Trophoblast cell (in vitro differentiated cells and primary cell): ENCODE results near the gene JMJD8.

Source experiments
- DNase-seq, 2 donors: peaks; one replicate each; pipeline ENCODE4 v3.0.0-alpha.2; 2016
- H2AFZ ChIP-seq: 2 replicates; pipeline ENCODE4 v1.6.1; 2013; ENCODE audit warnings: low read length, moderate library complexity, mild to moderate bottlenecking; ENCODE audit not compliant: insufficient read depth, poor library complexity
- H2AK5ac ChIP-seq: 2 replicates; pipeline ENCODE4 v1.6.1; 2013; ENCODE audit warnings: mild to moderate bottlenecking, low read length
- H2BK120ac ChIP-seq: 2 replicates; pipeline ENCODE4 v1.6.1; 2013; ENCODE audit warnings: low read length, mild to moderate bottlenecking, moderate library complexity; ENCODE audit not compliant: insufficient read depth, poor library complexity
- H2BK12ac ChIP-seq: 2 replicates; pipeline ENCODE4 v1.6.1; 2013; ENCODE audit warnings: mild to moderate bottlenecking, low read length, moderate library complexity
- H2BK5ac ChIP-seq: 2 replicates; pipeline ENCODE4 v1.6.1; 2013; ENCODE audit warnings: low read length, low read depth, moderate library complexity, mild to moderate bottlenecking; ENCODE audit not compliant: poor library complexity
- H3K14ac ChIP-seq: 2 replicates; pipeline ENCODE4 v1.6.1; 2013; ENCODE audit warnings: mild to moderate bottlenecking, low read length
- H3K18ac ChIP-seq: 2 replicates; pipeline ENCODE4 v1.6.1; 2013; ENCODE audit warnings: mild to moderate bottlenecking, low read length
- H3K23ac ChIP-seq: 2 replicates; pipeline ENCODE4 v1.6.1; 2013; ENCODE audit warnings: low read length
- H3K27ac ChIP-seq: 2 replicates; pipeline ENCODE4 v1.5.1; 2013; ENCODE audit warnings: low read depth, mild to moderate bottlenecking, inconsistent platforms, low read length, moderate library complexity
- H3K27me3 ChIP-seq: 2 replicates; pipeline ENCODE4 v1.6.1; 2013; ENCODE audit warnings: inconsistent platforms, mild to moderate bottlenecking, low read length, moderate library complexity; ENCODE audit not compliant: insufficient read depth
- H3K36me3 ChIP-seq, 2 experiments: 1 replicate in 1 of 2; 2 replicates in 1 of 2; pipeline ENCODE4 v1.6.1; 2013; ENCODE audit warnings: low read length in 2 of 2, mild to moderate bottlenecking in 2 of 2, moderate library complexity in 1 of 2; ENCODE audit not compliant: insufficient read depth in 2 of 2, control insufficient read depth in 1 of 2
- H3K4ac ChIP-seq: 2 replicates; pipeline ENCODE4 v1.6.1; 2013; ENCODE audit warnings: low read depth, mild to moderate bottlenecking, low read length, moderate library complexity
- H3K4me1 ChIP-seq, 2 experiments: 1 replicate in 1 of 2; 2 replicates in 1 of 2; pipeline ENCODE4 v1.6.1; 2013; ENCODE audit warnings: low read length in 2 of 2, mild to moderate bottlenecking in 2 of 2, moderate library complexity in 1 of 2; ENCODE audit not compliant: insufficient read depth in 2 of 2, control insufficient read depth in 1 of 2
- H3K4me2 ChIP-seq: 2 replicates; pipeline ENCODE4 v1.6.1; 2013; ENCODE audit warnings: inconsistent platforms, mild to moderate bottlenecking, low read length, moderate library complexity
- H3K4me3 ChIP-seq: 2 replicates; pipeline ENCODE4 v1.5.1; 2013; ENCODE audit warnings: mild to moderate bottlenecking, low read depth, low read length, inconsistent platforms
- H3K79me1 ChIP-seq: one replicate; pipeline ENCODE4 v1.6.1; 2013; ENCODE audit warnings: low read length
- H3K79me2 ChIP-seq: 2 replicates; pipeline ENCODE4 v1.6.1; 2013; ENCODE audit warnings: low read length, mild to moderate bottlenecking; ENCODE audit not compliant: control insufficient read depth, insufficient read depth, poor library complexity
- H3K9ac ChIP-seq: 2 replicates; pipeline ENCODE4 v1.6.1; 2013; ENCODE audit warnings: mild to moderate bottlenecking, low read length
- H3K9me3 ChIP-seq: 2 replicates; pipeline ENCODE4 v1.6.1; 2013; ENCODE audit warnings: low read depth, mild to moderate bottlenecking, control low read depth, inconsistent platforms, low read length; ENCODE audit not compliant: insufficient read depth
- H4K12ac ChIP-seq: 2 replicates; pipeline ENCODE4 v1.6.1; 2013; ENCODE audit warnings: low read depth, mild to moderate bottlenecking, low read length, moderate library complexity
- H4K8ac ChIP-seq: 2 replicates; pipeline ENCODE4 v1.6.1; 2013; ENCODE audit warnings: low read depth, mild to moderate bottlenecking, low read length, moderate library complexity
- H4K91ac ChIP-seq: one replicate; pipeline ENCODE4 v1.6.1; 2013; ENCODE audit warnings: low read depth, mild to moderate bottlenecking, low read length, moderate library complexity
- WGBS: extraction: QIAGEN DNeasy Blood & Tissue Kit; methylation state at CpG from one replicate; pipeline ENCODE4 v1.1.7; 2013; ENCODE audit warnings: missing lambda C conversion rate; ENCODE audit not compliant: insufficient read length, insufficient coverage; ENCODE audit errors: extremely low coverage; 5-methylcytosine and 5-hydroxymethylcytosine counted together

Gene JMJD8

GRCh38 chr16:725463-726187, 41.5 kb upstream of the JMJD8 start:
- no peak overlapping the region for H3K4me2 ChIP-seq
- H3K23ac ChIP-seq, result no peak overlapping the region
- no peak overlapping the region for H3K18ac ChIP-seq
- no CpG with 5 or more reads among the region's 23 CpGs for WGBS
- H3K79me1 ChIP-seq, result peaks cover 10% of the 10 kb centered on the region
- H3K27ac ChIP-seq, result no peak overlapping the region
- no peak overlapping the region for H3K4ac ChIP-seq
- H3K27me3 ChIP-seq, result peaks cover 7% of the 10 kb centered on the region
- no peak overlapping the region for H4K12ac ChIP-seq
- peaks cover 16 to 20% of the 10 kb centered on the region in 2 experiments for H3K4me1 ChIP-seq
- H3K9me3 ChIP-seq, result peaks cover 4% of the 10 kb centered on the region
- H3K14ac ChIP-seq, result no peak overlapping the region
- no peak overlapping the region for H2BK12ac ChIP-seq
- H4K91ac ChIP-seq, result no peak overlapping the region
- no peak overlapping the region for H2AFZ ChIP-seq
- H2BK120ac ChIP-seq, result no peak overlapping the region
- H3K9ac ChIP-seq, result no peak overlapping the region
- peaks cover 4% of the 10 kb centered on the region for H3K79me2 ChIP-seq
- DNase-seq, result no peak
- H2AK5ac ChIP-seq, result no peak overlapping the region
- H3K36me3 ChIP-seq, result peaks cover 2 to 5% of the 10 kb centered on the region in 2 experiments
- H2BK5ac ChIP-seq, result no peak overlapping the region
- no peak overlapping the region for H3K4me3 ChIP-seq
- no peak overlapping the region for H4K8ac ChIP-seq

DNA sequence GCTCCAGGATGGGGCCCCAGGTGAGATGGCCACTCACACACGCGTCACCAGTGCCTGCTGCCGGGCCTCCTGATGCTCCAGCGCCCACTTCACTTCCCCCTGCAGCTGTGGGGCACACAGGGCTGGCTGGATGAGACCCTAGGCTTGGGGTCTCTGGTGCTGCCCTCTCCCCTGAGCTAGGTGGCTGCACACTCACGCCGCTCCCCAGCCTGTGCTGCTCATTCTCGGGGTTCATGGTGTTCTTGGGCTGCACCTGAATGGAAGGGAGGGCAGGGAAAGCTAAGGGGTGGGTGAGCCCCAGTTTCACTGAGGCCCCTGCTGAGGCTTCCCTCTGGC, 40.9 kb upstream of the JMJD8 start:
- H4K12ac ChIP-seq, result no peak overlapping the region
- H3K36me3 ChIP-seq, result peaks cover 0 to 5% of the 10 kb centered on the region in 2 experiments
- H2BK5ac ChIP-seq, result no peak overlapping the region
- no peak overlapping the region for H3K4me2 ChIP-seq
- peaks cover 19 to 26% of the 10 kb centered on the region in 2 experiments for H3K4me1 ChIP-seq
- no peak for DNase-seq
- no CpG with 5 or more reads among the region's 7 CpGs for WGBS
- peaks cover 12% of the 10 kb centered on the region for H3K79me1 ChIP-seq
- H3K27ac ChIP-seq, result no peak overlapping the region
- H2AFZ ChIP-seq, result no peak overlapping the region
- H3K23ac ChIP-seq, result no peak overlapping the region
- H3K4me3 ChIP-seq, result no peak overlapping the region
- peaks cover 4% of the 10 kb centered on the region for H3K9me3 ChIP-seq
- no peak overlapping the region for H4K91ac ChIP-seq
- H3K18ac ChIP-seq, result no peak overlapping the region
- no peak overlapping the region for H3K14ac ChIP-seq
- H3K9ac ChIP-seq, result no peak overlapping the region
- H2BK120ac ChIP-seq, result no peak overlapping the region
- H4K8ac ChIP-seq, result no peak overlapping the region
- peaks cover 7% of the 10 kb centered on the region for H3K27me3 ChIP-seq
- no peak overlapping the region for H3K4ac ChIP-seq
- H2AK5ac ChIP-seq, result no peak overlapping the region
- H3K79me2 ChIP-seq, result peaks cover 6% of the 10 kb centered on the region
- no peak overlapping the region for H2BK12ac ChIP-seq

DNA sequence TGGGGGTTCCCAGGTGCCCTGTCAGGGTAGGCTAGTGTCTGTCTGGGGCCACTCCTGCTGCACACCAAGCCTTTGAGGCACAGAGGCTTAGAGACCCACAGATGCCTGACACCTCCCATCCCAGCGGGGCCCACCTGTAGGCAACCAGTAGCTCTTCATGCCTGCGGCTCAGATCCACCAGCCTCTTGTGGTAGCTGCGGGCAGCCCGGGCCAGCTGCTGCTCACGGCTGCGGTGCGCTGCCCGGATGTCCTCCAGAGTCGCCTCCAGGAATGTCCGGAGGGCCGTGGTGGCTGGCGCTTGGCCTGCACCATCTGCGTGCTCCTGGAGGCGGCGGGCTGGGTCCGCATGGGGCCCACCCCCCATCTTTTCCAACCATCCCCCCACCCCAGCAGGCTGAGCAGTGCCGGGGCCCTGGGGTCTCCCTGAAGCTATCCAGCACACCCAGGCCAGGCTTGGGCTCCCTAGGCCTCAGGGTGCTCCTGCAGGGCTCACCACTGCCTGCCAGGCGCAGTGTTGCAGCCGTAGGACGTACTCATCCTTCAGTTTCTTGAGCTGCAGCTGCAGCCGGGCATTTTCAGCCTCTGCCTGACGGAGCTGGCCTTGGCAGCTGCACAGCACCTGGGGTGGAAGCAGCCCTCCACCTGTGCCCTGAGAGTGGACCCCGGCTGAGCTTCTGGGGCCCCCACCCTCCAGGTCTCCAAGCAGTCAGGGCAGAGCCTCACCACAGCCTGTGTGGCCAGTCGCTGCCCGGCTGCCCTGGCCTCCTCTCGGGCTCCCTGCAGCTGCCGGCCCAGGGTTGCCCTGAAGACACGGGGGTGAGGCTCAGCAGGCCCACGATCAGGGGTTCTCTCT, 40.3 kb upstream of the JMJD8 start:
- no peak overlapping the region for H2BK120ac ChIP-seq
- no peak overlapping the region for H2AK5ac ChIP-seq
- H3K36me3 ChIP-seq, result peaks cover 0 to 3% of the 10 kb centered on the region in 2 experiments
- H2BK5ac ChIP-seq, result no peak overlapping the region
- H3K79me1 ChIP-seq, result peaks cover 12% of the 10 kb centered on the region
- H3K4me1 ChIP-seq, result peaks cover 22 to 29% of the 10 kb centered on the region in 2 experiments
- no peak overlapping the region for H3K18ac ChIP-seq
- no peak overlapping the region for H4K91ac ChIP-seq
- no peak overlapping the region for H3K4me2 ChIP-seq
- H3K9ac ChIP-seq, result no peak overlapping the region
- peaks cover 6% of the 10 kb centered on the region for H3K79me2 ChIP-seq
- no CpG with 5 or more reads among the region's 29 CpGs for WGBS
- H2AFZ ChIP-seq, result no peak overlapping the region
- no peak overlapping the region for H3K23ac ChIP-seq
- peaks cover 7% of the 10 kb centered on the region for H3K27me3 ChIP-seq
- H4K8ac ChIP-seq, result no peak overlapping the region
- H3K9me3 ChIP-seq, result peaks cover 4% of the 10 kb centered on the region
- H3K4me3 ChIP-seq, result no peak overlapping the region
- no peak overlapping the region for H2BK12ac ChIP-seq
- H3K4ac ChIP-seq, result no peak overlapping the region
- H3K14ac ChIP-seq, result no peak overlapping the region
- H4K12ac ChIP-seq, result no peak overlapping the region
- peak; percentile 89 to 90 for DNase-seq
- H3K27ac ChIP-seq, result no peak overlapping the region

DNA sequence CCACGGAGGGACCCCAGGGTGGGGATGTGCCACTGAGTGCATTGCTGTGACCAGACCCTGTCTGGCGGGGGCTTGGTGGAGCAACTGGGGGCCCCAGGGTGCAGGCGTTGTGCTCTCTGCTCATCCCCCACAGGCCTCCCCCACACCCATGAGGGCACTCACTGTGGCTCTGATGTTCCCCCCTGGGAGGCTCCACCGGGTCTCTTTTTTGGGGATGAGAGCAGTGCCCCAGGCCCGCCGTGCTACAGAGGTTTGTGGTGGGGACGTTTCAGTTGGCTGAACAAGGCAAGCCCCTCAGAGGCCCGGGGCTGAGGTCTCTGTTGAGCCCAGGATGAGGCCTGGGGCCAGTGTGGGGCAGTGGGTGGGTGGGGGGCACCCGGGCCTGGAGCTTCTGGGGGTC, 39.6 kb upstream of the JMJD8 start:
- no peak for DNase-seq
- H3K4me2 ChIP-seq, result no peak overlapping the region
- H4K8ac ChIP-seq, result no peak overlapping the region
- no peak overlapping the region for H3K9ac ChIP-seq
- H2BK120ac ChIP-seq, result no peak overlapping the region
- WGBS, result no CpG with 5 or more reads among the region's 9 CpGs
- H3K79me2 ChIP-seq, result peaks cover 6% of the 10 kb centered on the region
- peaks cover 22 to 29% of the 10 kb centered on the region in 2 experiments for H3K4me1 ChIP-seq
- no peak overlapping the region for H2AK5ac ChIP-seq
- H3K27me3 ChIP-seq, result peaks cover 7% of the 10 kb centered on the region
- no peak overlapping the region for H4K12ac ChIP-seq
- H2AFZ ChIP-seq, result no peak overlapping the region
- H3K9me3 ChIP-seq, result peaks cover 4% of the 10 kb centered on the region
- H2BK12ac ChIP-seq, result no peak overlapping the region
- no peak overlapping the region for H3K4me3 ChIP-seq
- no peak overlapping the region for H3K23ac ChIP-seq
- H3K27ac ChIP-seq, result no peak overlapping the region
- H3K14ac ChIP-seq, result no peak overlapping the region
- peaks cover 12% of the 10 kb centered on the region for H3K79me1 ChIP-seq
- no peak overlapping the region for H2BK5ac ChIP-seq
- no peak overlapping the region for H3K18ac ChIP-seq
- no peak overlapping the region for H4K91ac ChIP-seq
- peaks cover 0 to 3% of the 10 kb centered on the region in 2 experiments for H3K36me3 ChIP-seq
- no peak overlapping the region for H3K4ac ChIP-seq
